Measurements from ENCODE around the gene LENEP.

The LENEP gene

DNA sequence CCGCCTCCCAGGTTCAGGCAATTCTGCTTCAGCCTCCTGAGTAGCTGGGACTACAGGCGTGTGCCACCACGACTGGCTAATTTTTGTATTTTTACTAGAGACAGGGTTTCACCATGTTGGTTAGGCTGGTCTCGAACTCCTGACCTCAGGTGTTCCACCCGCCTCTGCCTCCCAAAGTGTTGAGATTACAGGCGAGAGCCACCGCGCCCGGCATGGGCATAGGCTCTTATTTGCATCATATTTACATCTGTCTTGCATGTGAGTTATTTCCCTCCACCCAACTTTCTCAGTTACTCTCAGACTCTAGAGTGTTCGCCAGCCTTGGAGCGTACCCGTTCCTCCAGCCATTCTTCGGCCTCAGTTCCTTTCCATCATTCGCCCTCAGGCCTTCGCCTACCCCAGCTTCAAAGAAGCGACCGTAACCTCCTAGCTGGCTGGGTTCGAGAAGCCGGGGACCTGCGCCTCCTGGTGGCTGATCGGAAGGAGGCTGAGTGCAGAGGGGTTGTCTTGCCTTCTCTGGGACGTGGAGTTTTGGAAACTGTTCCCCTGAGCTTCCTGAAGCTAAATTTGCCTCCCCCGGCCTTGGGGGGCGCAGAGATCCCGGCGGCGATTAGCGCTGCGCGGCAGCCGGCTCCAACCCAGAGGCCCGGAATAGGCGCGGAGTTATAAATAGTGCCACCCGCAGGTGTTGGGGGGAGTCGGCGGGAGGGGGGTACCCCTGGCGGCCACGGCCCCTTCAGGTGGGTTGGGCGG, 5.6 kb downstream of the LENEP start:
- peak in 35 of 51 donors; percentile 17 to 71 (median 39) for DNase-seq

DNA sequence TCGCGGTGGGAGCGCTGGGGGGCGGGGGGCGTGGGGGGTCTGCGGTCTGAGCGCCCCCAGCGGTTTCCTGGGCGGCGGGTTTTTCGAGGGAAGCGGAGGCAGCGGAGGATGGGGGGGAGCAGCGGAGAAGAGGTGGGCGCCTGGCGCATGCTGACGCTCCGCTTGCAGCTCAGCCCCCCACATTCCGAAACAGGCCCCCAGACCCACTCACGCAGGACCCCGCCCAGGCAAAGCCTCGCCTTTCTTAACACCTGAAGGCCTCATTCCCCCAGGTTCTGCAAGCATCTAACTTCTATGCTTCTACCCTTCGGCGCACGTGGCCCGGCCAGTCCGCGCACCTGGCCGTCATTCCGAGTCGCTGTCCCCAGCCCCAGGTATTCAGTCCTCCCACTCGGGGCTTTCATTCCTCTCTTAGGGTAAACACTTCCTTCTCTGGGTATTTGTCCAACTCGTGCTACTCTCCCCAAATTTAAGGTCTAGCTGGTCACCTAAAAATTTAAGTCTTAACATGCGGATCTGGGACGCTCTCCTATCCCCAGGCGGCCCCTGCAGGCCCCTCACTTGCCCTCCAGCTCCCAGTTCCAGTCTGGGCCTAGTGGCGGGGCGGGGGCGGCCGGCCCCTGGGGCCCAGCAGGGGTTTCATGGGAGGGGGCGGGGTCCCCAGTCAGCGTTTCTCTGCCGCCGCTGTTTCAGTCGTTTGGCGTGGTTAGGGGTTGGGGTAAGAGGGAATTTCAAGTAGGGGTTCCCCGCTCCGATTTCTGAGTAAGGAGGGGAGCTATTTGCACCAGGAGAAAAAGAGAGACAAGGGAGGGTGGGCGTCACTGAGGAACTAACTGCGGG, 6.4 kb downstream of the LENEP start:
- DNase-seq: peak in 5 of 51 donors; percentile 44 to 61 (median 51)

DNA sequence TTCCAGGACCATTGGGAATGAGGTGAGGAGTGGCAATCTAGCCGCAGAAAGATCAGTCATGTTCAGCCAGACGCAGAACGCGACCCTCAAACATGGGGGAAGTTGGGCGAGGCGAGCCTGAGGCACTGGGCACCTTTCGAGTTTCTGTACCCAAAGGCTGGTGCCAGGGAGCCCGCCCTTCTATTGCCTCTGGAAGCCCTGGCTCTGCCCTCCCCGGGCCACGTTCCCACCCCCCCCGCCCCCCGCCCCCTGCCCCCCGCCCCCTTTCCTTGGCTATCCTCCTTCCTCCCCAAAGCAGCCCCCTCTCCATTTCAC, 7.0 kb downstream of the LENEP start:
- peak in 9 of 51 donors; percentile 47 to 77 (median 69) for DNase-seq

- DNase-seq: peak; percentile 56 to 98 (median 83)
Observed at GRCh38 chr1:155000726-155001424, 7.5 kb downstream of the LENEP start.

DNA sequence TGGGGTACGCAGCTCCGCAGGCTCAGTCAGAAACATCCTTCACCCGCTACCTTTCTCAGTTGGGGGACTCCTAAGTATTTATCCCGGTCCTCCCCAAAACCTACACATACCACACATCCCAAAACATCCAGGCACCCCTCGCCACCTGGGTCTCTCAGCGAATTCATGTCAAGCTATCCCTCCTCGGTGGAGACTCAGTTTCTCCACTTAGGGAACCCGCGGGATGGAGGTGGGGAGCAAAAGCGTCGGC, 8.0 kb downstream of the LENEP start:
- peak in 2 of 51 donors; percentile 75 to 88 for DNase-seq

GRCh38 chr1:155001675-155002463, 8.5 kb downstream of the LENEP start:
- DNase-seq: peak; percentile 88 to 100 (median 99)

- peak in 21 of 51 donors; percentile 34 to 81 (median 73) for DNase-seq
Observed at GRCh38 chr1:155002464-155003226, 9.3 kb downstream of the LENEP start, which contains the start of gene ZBTB7B. Gene ZBTB7B, plus strand, starts transcription at chr1:155002802. Its CDS starts 11,859 bp downstream, at chr1:155014661.

- peak in 24 of 51 donors; percentile 27 to 79 (median 47) for DNase-seq
Observed at GRCh38 chr1:155003227-155003765, 9.9 kb downstream of the LENEP start.

DNA sequence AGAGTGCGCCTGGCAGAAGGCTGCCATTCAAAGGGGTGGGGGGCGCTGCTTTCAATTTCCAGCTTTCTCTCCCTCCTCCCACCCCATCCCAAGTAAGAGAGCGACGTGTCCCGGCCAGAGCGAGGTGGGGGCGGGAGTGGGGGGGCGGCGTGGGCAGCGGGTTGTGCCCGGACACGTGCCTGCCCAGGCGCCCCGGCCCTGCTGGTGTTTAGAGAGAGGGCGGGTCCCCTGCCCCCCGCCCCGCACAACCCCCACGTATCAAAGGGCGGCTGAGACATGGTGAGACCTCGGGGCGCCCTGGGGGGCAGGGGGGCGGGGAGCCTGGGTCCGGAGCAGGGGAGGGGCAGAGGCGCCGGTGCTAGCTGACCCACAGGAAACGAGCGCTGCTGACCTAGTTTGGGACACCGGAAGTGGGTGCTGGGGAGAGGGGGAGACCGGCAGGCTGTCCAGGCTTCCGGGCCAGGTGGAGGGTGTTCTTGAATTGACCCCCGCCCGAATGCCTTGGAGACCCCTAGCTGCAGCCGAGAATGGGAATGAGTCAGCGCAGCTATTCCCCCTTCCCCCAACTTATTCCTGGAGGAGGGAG, 10.5 kb downstream of the LENEP start:
- peak in 40 of 51 donors; percentile 27 to 87 (median 58) for DNase-seq

DNA sequence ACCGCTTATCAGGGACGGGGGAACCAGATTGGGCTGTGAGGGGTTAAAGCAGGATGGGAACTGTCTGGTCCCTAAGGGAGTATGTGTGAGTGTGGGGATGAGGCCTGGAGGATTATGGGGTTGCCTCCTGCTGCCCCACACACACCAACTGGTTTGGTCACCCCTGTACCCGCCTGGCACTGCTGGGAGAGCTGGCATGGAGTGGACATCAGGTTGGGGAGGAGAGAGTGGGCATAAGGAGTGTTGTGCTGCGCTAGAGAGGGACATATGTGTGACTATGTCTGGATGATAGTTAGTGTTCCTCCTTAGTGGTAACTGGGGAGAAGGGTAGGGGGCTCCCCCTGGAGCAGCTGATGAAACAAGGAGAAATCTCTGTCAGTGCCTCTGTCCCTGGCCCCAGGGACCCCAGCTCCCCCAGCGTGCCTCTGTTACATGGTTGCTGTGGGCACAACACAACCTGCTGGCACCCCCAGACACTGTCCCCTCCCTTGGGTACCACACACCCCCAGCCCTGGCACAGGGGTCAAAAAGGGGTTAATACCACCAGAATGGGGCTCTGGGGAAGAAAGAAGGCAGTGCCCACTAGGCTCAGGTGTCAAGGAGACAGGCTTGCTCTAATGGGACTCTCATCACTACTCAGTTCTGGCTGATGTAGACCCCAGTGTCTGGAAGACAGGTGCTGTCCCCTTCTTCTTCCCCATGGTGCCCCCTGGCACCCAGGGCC, 11.1 kb downstream of the LENEP start:
- DNase-seq: peak in 9 of 51 donors; percentile 16 to 81 (median 52)

GRCh38 chr1:155005076-155006011, 12.0 kb downstream of the LENEP start:
- DNase-seq: peak in 48 of 51 donors; percentile 33 to 86 (median 66)

DNA sequence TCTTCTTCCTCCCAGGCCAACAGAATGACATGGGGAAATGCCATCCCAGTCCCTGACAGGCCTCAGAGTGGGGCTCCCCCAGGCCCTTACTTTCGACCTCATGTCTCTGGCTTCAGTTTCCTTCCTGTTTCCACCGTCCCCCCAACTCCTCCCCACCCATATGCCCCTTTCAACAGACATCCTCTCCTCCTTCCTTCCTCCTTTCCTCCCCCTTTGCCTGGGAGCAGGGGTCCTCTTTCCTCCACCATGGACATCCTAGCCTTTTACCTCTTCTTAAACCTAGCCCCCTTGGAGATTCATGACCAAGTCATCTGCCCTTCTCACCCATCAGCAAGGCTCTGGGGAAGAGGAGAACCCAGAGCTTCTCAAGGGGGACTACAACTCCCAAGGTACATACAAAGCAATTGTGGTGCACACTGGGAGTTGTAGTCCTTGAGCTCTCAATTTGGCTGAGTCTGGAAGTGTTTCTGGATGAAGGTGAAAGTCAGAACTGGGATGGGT, 13.3 kb downstream of the LENEP start:
- peak in 14 of 51 donors; percentile 17 to 43 (median 31) for DNase-seq

GRCh38 chr1:155007251-155007828, 14.0 kb downstream of the LENEP start:
- peak in 41 of 51 donors; percentile 18 to 78 (median 51) for DNase-seq

DNA sequence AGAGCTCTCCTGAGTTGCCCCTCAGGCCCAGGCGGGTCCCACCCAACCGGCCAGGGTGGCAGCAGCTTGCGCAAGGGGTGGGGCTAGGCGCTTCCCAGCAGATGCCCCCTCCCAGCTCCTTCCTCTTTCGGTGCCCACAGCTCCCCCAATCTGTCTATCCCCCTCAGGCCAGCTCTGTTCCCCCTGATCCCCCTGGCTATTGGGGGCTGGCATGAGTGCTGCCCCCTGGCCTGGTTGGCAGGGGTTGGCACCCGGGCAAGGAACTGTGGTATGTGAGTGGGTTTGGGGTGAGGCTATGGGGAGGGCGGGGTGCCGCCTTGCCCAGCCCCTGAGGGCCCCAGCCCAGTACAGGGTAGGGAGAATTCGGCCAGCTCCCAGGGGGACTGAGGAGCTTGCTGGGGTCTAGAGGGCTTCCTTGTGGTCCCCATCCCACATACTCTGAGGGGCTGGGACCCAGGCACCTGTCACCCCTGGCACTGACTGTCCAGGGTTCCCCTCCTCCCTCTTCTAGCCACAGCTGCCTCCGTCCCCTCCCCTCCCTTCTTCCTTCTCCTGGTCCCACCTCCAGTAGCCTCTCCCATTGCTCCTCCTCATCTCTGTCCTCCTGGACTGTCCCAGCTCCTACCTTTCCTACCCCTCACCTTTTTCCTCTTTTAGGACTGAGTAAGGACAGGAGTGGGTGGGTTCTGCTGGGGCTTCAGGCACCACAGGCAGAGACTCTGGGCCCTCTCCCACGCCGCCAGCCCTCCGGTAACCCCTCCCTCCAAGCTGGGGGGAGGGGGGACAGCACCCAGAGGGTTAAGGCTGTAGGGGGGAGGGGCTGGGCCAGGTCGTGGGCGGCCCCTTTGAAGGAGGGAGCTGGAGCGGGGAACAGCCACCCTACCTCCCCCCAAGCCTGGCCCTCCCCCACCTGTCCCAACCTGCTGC, 14.9 kb downstream of the LENEP start:
- DNase-seq: peak in 12 of 51 donors; percentile 17 to 60 (median 44)

GRCh38 chr1:155009221-155009711, 15.9 kb downstream of the LENEP start:
- DNase-seq: peak in 1 of 51 donors; percentile 19

DNA sequence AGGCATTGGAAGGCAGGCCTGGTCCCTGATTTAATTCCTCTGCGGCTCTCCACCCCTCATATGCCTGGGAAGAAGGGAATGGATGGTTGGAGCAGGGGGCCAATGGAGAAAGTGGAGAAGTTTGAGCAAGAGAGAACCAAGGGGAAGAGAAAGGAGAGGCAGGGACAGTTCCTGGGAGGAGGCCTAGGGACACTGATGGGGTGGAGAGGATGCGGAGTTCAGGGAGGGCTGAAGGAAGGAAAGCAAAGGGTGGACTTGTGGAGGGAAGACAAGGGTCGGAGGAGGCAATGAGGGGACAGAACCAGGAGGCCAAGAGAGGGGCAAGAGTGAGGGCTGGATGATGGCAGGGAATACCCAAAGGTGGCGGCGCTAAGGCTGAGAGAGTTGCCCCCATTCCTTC, 16.4 kb downstream of the LENEP start:
- no peak for DNase-seq
